ENCODE measurements around the gene CCDC30. TPM values are rescaled to one million over a fixed set of nuclear protein-coding genes. Genes with fewer than 3 reads are reported as not detected.

The CCDC30 gene
- total RNA-seq, 1 donor from 2014 or later = 2.2 TPM

- intact Hi-C loops (cut with micrococcal nuclease) = no loop called here
Measured at GRCh38 chr1:42646056-42646455, 183.0 kb downstream of the CCDC30 start.

- intact Hi-C loops (cut with micrococcal nuclease) = loop anchor here (10.0 kb wide), 1 partner anchor 82 kb away; no protein-coding TSS in a partner anchor
Measured at GRCh38 chr1:42657201-42657600, 194.1 kb downstream of the CCDC30 start.

- intact Hi-C loops (cut with micrococcal nuclease) = loop anchor here (1.0 to 10.0 kb wide), 5 partner anchors 23 to 323 kb away; partner anchors contain the start of genes C1orf50, FOXJ3, P3H1 and PPCS
Measured at GRCh38 chr1:42657981-42658876, 195.1 kb downstream of the CCDC30 start, which contains the start of gene PPIH. PPIH (plus strand) TSS chr1:42658423; CDS start chr1:42658447, 24 bp downstream.

DNA sequence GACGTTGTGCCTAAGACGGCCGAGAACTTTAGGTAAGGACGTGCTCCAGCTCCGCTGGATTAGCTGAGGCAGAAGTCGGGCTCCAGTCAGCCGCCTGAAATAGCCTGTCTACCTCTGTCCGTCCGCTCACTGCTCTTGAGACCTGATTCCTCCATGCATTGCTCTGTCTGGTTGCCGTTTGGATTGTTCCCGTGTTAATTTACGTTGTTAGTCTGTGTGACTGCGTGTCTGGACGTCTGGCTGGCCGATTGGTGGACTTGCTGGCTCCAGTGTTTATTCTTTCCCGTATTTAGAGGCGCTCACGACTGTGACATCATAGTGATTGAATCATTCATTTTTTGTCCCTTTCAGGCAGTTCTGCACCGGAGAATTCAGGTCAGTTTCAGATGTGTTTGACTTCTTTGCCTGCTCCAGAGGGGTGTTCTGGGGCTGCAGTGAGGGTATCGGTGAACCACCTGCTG, 195.8 kb downstream of the CCDC30 start:
- intact Hi-C loops (cut with micrococcal nuclease) = loop anchor here (1.0 to 10.0 kb wide), 5 partner anchors 22 to 324 kb away; partner anchors contain the start of genes C1orf50, FOXJ3, P3H1 and PPCS

- intact Hi-C loops (cut with micrococcal nuclease) = loop anchor here (5.0 kb wide), 1 partner anchor 186 kb away; the partner anchor contains the start of gene ZNF691
Measured at GRCh38 chr1:42660907-42661500, 197.9 kb downstream of the CCDC30 start.

DNA sequence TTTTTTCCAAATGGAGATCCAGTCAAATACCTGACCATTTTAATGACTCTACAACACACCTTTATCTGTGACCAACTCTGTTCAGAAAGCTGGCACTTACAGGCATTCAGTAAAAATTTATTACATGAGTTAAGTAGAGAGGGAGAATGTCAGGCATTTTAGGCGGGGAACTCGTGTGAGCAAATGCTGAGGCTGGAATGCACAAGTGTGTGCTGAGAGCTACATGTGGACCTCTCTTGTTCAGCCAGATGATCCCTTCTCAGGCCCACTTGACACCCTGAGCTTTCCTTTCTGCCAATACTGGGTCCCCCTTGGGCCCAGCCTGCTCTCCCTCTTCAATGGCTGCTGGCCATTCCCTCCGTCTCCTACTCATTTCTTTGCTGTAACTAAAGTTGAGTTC, 206.8 kb downstream of the CCDC30 start:
- intact Hi-C loops (cut with micrococcal nuclease) = no loop called here

DNA sequence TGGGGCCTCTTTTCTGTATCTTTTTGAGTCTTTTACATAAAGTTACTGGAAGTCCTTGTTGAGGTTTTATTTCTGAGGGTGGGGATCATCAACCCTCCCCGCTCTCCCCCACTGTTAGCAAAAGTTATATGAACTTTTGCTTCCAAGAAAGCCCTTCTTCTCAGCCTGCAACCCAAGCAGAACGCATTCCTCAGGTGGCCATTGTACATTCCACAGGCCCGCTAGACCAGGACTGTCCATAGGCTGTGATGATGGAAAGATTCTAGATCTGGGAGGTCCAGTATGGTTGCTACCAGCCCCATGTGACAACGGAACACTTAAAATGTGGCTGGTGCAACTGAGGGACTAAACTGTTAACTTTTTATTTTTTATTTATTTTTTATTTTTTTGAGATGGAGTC, 207.3 kb downstream of the CCDC30 start:
- intact Hi-C loops (cut with micrococcal nuclease) = no loop called here

GRCh38 chr1:42674214-42674613, 211.1 kb downstream of the CCDC30 start:
- intact Hi-C loops (cut with micrococcal nuclease) = no loop called here

DNA sequence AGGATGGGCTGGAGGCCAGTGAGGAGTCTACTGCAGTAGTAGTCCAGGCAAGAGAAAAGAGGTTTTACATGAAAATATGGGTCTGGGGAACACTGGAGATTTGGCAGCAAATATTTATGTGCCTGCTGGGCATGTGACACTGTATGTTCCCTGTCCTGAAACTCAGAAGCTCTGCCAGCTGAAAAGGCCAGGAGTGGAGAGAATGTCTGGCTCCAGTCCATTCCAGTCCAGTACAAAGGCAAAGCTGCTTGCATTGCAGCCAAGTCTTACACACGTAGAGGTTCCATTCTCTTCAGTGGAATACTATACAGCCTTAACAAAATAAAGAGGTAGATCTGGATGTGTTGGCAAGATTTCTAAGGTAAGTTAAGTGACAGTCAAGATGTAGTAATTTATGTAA, 211.6 kb downstream of the CCDC30 start:
- intact Hi-C loops (cut with micrococcal nuclease) = no loop called here

DNA sequence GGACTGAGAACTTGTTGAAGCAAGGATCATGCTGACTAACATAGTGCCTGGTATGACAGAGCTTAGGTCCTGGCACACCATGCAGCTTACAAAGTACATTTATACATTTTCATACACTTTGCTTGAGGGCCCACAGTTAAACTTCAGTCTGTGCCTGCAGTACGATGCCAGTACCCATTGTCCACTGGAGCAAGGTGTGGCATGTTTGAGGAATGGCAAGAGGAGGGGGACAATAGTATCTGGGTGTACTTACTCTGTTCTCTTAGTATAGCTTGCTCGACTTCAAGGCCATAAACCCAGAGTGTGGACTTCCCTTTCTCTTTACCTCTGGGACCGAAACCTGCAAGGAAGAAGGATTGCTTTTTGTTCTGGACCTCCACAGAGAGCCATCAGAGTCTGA, 212.4 kb downstream of the CCDC30 start:
- intact Hi-C loops (cut with micrococcal nuclease) = no loop called here

DNA sequence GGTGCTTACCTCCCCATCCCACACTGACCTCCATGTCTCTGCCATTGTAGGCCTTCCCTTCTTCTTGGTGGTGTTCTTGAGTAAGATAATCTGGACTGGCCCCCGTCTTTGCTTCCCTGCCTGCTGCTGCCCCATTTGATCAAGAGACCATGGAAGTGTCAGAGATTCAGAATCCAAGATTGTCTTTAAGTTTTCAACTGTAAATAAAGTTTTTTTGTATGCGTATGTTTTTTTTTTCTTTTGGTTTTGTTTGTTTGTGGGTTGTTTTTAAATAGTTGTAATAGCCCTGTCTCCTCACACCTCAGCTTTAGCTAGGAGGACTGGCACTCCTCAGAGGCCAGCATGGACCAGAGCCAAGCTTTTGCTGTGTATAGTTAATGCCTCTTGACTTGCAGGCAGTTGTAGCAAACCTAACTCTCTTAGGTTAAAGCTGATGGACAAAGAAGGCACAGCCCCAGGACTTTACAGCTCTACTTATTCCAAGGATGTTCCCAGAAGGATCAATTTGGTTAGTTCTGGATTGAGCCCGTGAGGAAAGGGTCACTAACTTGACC, 213.5 kb downstream of the CCDC30 start:
- intact Hi-C loops (cut with micrococcal nuclease) = no loop called here

GRCh38 chr1:42679364-42679983, 216.4 kb downstream of the CCDC30 start:
- intact Hi-C loops (cut with micrococcal nuclease) = no loop called here

GRCh38 chr1:42680055-42680454, 217.0 kb downstream of the CCDC30 start:
- intact Hi-C loops (cut with micrococcal nuclease) = loop anchor here (5.0 to 10.0 kb wide), 4 partner anchors 165 to 768 kb away; partner anchors contain the start of genes FOXJ3, SLC2A1 and ZNF691

DNA sequence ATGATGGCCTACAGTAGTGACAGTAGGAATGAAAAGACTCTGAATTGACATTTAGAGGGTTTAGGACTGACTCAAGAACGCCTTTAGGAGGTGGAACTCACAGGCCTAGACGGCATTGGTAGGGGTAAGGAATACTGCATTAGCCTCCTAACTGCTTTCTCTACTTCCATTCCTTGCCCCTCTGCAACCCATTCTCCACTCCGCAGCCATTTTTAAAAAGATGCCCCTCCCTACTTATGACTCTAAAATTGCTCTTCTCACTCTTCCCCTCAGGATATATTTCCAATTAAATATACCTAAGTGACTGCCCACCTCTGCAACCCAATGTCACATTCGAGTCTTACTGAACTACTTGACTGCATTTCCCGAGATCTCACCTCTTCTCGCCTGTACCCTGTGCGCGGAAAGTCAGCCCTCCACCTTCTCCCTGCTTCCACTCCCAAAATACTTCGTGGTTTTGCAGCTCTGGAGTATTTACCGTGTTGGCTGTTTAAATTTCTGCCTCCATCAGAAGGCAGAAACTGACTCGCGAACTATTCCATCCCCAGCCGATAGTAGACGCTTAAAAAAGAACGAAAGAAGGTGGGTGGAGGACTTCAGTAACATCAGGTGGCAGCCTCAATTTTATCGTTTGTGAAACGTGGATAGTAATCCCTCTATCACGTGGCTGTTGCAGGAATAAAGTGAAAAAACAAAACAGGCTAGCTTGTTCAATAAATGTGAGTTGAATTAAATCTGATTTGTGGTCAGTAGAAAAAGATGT, 218.0 kb downstream of the CCDC30 start:
- intact Hi-C loops (cut with micrococcal nuclease) = loop anchor here (1.0 to 10.0 kb wide), 5 partner anchors 23 to 769 kb away; partner anchors contain the start of genes FOXJ3, PPIH, SLC2A1 and ZNF691

DNA sequence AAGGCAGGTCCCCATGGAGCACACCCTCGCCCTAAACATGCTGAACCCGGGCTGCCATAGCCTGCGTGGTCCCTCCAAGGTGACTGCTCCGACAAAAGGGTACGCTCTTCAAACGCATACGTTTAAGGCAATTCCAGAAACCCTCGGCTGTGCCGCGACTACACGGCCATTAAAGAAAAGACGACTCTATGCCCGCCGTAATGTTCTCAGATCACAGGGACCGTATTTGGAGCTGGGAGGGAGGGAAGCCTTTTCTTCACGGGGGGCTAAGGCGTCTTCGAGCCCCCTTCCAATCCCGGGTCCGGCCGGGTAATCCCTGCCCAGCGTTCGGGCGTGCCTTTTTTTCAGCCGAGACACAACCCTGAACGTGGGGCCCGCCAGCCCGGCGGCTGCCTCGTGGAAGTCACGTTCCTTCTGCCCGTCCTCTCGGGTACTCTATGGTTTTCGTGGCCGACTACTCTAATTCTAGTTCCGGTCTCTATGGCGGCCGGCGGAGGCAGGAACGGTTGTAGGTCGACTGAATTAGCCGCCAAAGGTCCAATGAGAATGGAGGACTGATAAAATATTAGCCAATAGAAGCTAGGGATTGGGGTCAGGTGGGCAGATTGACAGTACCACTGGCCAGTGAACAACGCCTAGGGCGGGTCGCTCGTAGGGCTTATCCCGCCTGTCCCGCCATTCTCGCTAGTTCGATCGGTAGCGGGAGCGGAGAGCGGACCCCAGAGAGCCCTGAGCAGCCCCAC, 218.8 kb downstream of the CCDC30 start, which contains the start of gene YBX1:
Gene YBX1, plus strand, starts transcription at position 678 of the 743 bp plus-strand sequence. CDS start 148 bp downstream, outside the sequence.
- intact Hi-C loops (cut with micrococcal nuclease) = loop anchor here (1.0 to 10.0 kb wide), 7 partner anchors 24 to 770 kb away; partner anchors contain the start of genes C1orf50, FOXJ3, P3H1 and PPCS

- intact Hi-C loops (cut with micrococcal nuclease) = loop anchor here (2.0 to 10.0 kb wide), 6 partner anchors 84 to 770 kb away; partner anchors contain the start of genes C1orf50, FOXJ3, P3H1 and PPCS
Measured at GRCh38 chr1:42682484-42682738, 219.3 kb downstream of the CCDC30 start.

GRCh38 chr1:42682739-42683531, 219.8 kb downstream of the CCDC30 start:
- intact Hi-C loops (cut with micrococcal nuclease) = loop anchor here (2.0 to 10.0 kb wide), 6 partner anchors 84 to 771 kb away; partner anchors contain the start of genes C1orf50, FOXJ3, P3H1 and PPCS

DNA sequence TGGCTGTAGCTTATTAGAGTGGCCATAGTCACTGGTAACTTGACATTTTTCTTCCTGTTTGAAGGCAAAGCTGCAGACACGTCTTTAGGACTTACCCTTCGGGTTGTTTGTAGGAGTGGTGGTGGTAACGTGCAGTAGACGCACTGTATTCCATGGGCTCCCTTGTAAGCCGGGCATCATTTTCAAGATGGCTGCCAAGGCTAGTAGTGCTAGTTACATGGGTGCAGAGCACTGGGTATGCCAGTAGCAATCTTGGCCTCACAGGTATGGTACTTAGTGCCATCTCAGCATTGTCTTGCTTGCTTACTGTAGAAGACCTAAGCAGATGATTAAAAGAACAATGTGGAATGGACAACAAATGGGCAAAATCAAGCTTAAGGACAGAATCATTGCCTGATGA, 221.1 kb downstream of the CCDC30 start:
- intact Hi-C loops (cut with micrococcal nuclease) = loop anchor here (5.0 to 10.0 kb wide), 4 partner anchors 161 to 772 kb away; partner anchors contain the start of genes FOXJ3, SLC2A1 and ZNF691

Measured in T-helper 2 cell treated with Interferon-gamma antibody and Interleukin-4, amounts not matched to agents 100 ng/mL and 5 ng/mL, for 36 hours (primary cell).